ENCODE results near the gene NAPSA.

The NAPSA gene

GRCh38 chr19:50365434-50366306 is at the start of gene NAPSA:
NAPSA (minus strand) TSS chr19:50365639; CDS start chr19:50365621, 18 bp downstream.
- H3K4me1 ChIP-seq (ENCODE audit: low read length): peaks cover 5% of the 10 kb centered on the region; the same call in 1 of the 2 replicates
- no peak within 1 kb of the TSS for H2AFZ ChIP-seq (ENCODE audit: low read length)
- H3K4me3 ChIP-seq (ENCODE audit: low read length): no peak within 1 kb of the TSS
- H3K4me2 ChIP-seq (ENCODE audit: low read depth, low read length): no peak within 1 kb of the TSS
- H3K9ac ChIP-seq (ENCODE audit: low read length): no peak within 1 kb of the TSS
- no peaks in the 10 kb centered on the region for H3K9me2 ChIP-seq (replicated peaks; ENCODE audit: insufficient read depth, low read length)
- TF ChIP-seq EZH2phosphoT487 (IDR thresholded peaks at IDR 0.05; ENCODE audit: low read length): no peak
- no peak for TF ChIP-seq EZH2 (optimal IDR thresholded peaks at IDR 0.05; ENCODE audit: low read depth, low read length)
- no peak for TF ChIP-seq CTCF (IDR thresholded peaks at IDR 0.05; ENCODE audit: low read length)
- H3K79me2 ChIP-seq (ENCODE audit: low read length): no peaks in the 10 kb centered on the region
- no peaks in the 10 kb centered on the region for H3F3A ChIP-seq (ENCODE audit: insufficient read depth, low read length)
- H3K9me3 ChIP-seq (replicated peaks; ENCODE audit: insufficient read depth, low read length): no peaks in the 10 kb centered on the region
- H3K27ac ChIP-seq (ENCODE audit: low read length): no peak within 1 kb of the TSS
- H3K36me3 ChIP-seq (replicated peaks; ENCODE audit: insufficient read depth, low read length): no peaks in the 10 kb centered on the region
- H4K20me1 ChIP-seq (ENCODE audit: insufficient read depth, low read length): no peaks in the 10 kb centered on the region
- peaks cover 55% of the 10 kb centered on the region for H3K27me3 ChIP-seq (replicated peaks; ENCODE audit: insufficient read depth, low read length)
- peak; percentile 7 for DNase-seq

- Histone ChIP-seq H3K79me2 (ENCODE audit: low read length) (no peaks in the 10 kb centered on the region), H3K9ac (ENCODE audit: low read length) (no peak overlapping the region), H3K27me3 (replicated peaks; ENCODE audit: insufficient read depth, low read length) (no peaks in the 10 kb centered on the region), H3K36me3 (replicated peaks; ENCODE audit: insufficient read depth, low read length) (no peaks in the 10 kb centered on the region), H4K20me1 (ENCODE audit: insufficient read depth, low read length) (no peaks in the 10 kb centered on the region), H3K4me2 (ENCODE audit: low read depth, low read length) (no peak overlapping the region), H3K27ac (ENCODE audit: low read length) (no peak overlapping the region), H3F3A (ENCODE audit: insufficient read depth, low read length) (no peaks in the 10 kb centered on the region; the same call in 1 of the 2 replicates), H3K9me3 (replicated peaks; ENCODE audit: insufficient read depth, low read length) (no peaks in the 10 kb centered on the region), H3K4me3 (ENCODE audit: low read length) (no peak overlapping the region), H2AFZ (ENCODE audit: low read length) (no peak overlapping the region), H3K4me1 (ENCODE audit: low read length) (peaks cover 13% of the 10 kb centered on the region), H3K9me2 (replicated peaks; ENCODE audit: insufficient read depth, low read length) (no peaks in the 10 kb centered on the region)
- DNase-seq: no peak
- TF ChIP-seq EZH2 (optimal IDR thresholded peaks at IDR 0.05; ENCODE audit: low read depth, low read length): no peak
- TF ChIP-seq EZH2phosphoT487 (IDR thresholded peaks at IDR 0.05; ENCODE audit: low read length): no peak
- TF ChIP-seq CTCF (IDR thresholded peaks at IDR 0.05; ENCODE audit: low read length): no peak
Measured at GRCh38 chr19:50413531-50413930, 48.1 kb upstream of the NAPSA start.

- H3K79me2 ChIP-seq (ENCODE audit: low read length): no peaks in the 10 kb centered on the region
- H3K9me2 ChIP-seq (replicated peaks; ENCODE audit: insufficient read depth, low read length): no peaks in the 10 kb centered on the region
- no peaks in the 10 kb centered on the region; the same call in 1 of the 2 replicates for H3F3A ChIP-seq (ENCODE audit: insufficient read depth, low read length)
- TF ChIP-seq EZH2phosphoT487 (IDR thresholded peaks at IDR 0.05; ENCODE audit: low read length) (no peak), EZH2 (optimal IDR thresholded peaks at IDR 0.05; ENCODE audit: low read depth, low read length) (no peak), CTCF (IDR thresholded peaks at IDR 0.05; ENCODE audit: low read length) (no peak)
- no peaks in the 10 kb centered on the region for H3K9me3 ChIP-seq (replicated peaks; ENCODE audit: insufficient read depth, low read length)
- H2AFZ ChIP-seq (ENCODE audit: low read length): no peak overlapping the region
- no peaks in the 10 kb centered on the region for H3K27me3 ChIP-seq (replicated peaks; ENCODE audit: insufficient read depth, low read length)
- H3K4me1 ChIP-seq (ENCODE audit: low read length): peaks cover 9% of the 10 kb centered on the region
- H3K9ac ChIP-seq (ENCODE audit: low read length): no peak overlapping the region
- no peak overlapping the region for H3K4me2 ChIP-seq (ENCODE audit: low read depth, low read length)
- H4K20me1 ChIP-seq (ENCODE audit: insufficient read depth, low read length): no peaks in the 10 kb centered on the region
- DNase-seq: no peak
- H3K27ac ChIP-seq (ENCODE audit: low read length): no peak overlapping the region
- H3K4me3 ChIP-seq (ENCODE audit: low read length): no peak overlapping the region
- H3K36me3 ChIP-seq (replicated peaks; ENCODE audit: insufficient read depth, low read length): no peaks in the 10 kb centered on the region
Measured at GRCh38 chr19:50413096-50413495, 47.7 kb upstream of the NAPSA start.

Data from MM.1S (cell line).